Measurements from ENCODE around the gene GABRG3.

The GABRG3 gene

GRCh38 chr15:27479296-27480140, 508.5 kb downstream of the GABRG3 start:
- Mint-ChIP-seq H3K27ac (no peak overlapping the region), H3K9me3 (peaks cover 32% of the 10 kb centered on the region), H3K4me3 (no peak overlapping the region), H3K36me3 (ENCODE audit: low read depth) (no peaks in the 10 kb centered on the region), H3K27me3 (no peaks in the 10 kb centered on the region), H3K4me1 (ENCODE audit: low read depth) (no peaks in the 10 kb centered on the region)
- intact Hi-C loops (cut with micrococcal nuclease): no loop called here

DNA sequence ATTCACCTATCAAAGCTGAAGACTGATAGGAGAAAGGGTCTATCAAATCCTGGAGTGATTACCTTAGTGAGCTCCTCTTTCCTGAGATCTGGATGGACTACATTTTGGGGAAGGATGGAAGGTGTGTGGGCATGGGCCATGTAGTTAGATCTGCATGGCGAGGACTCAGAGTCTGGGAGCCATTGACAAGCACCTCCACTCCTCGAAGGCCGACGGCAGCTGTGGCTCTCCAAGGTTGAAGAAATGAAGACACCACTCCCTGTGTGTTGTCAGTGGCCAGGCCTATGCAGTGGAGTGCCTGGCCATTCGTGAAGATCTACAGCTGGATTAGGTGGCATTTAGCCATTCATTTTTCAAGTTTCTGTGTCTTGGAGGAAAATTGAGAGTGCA, 509.2 kb downstream of the GABRG3 start:
- H3K4me1 Mint-ChIP-seq (ENCODE audit: low read depth): no peaks in the 10 kb centered on the region
- no peaks in the 10 kb centered on the region for H3K27me3 Mint-ChIP-seq
- intact Hi-C loops (cut with micrococcal nuclease): no loop called here
- no peak overlapping the region for H3K4me3 Mint-ChIP-seq
- H3K9me3 Mint-ChIP-seq: peaks cover 38% of the 10 kb centered on the region
- H3K36me3 Mint-ChIP-seq (ENCODE audit: low read depth): no peaks in the 10 kb centered on the region
- H3K27ac Mint-ChIP-seq: no peak overlapping the region

DNA sequence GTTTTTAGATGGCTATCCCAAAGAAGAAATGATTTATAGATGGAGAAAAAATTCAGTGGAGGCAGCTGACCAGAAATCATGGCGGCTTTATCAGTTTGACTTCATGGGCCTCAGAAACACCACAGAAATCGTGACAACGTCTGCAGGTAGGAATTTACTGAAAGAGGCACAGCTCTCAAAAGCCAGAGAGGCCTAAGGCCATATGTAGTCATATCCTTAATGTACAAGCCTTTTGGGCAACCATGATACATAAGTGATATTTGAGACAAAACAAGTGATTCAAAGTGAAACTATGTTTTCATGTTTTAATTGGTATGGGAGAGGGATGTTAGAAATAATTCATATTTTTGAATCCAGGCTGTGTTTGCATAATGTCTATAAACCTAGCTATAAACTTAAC, 509.7 kb downstream of the GABRG3 start:
- peaks cover 43% of the 10 kb centered on the region for H3K9me3 Mint-ChIP-seq
- H3K4me1 Mint-ChIP-seq (ENCODE audit: low read depth): no peaks in the 10 kb centered on the region
- H3K4me3 Mint-ChIP-seq: no peak overlapping the region
- intact Hi-C loops (cut with micrococcal nuclease): no loop called here
- no peak overlapping the region for H3K27ac Mint-ChIP-seq
- H3K27me3 Mint-ChIP-seq: no peaks in the 10 kb centered on the region
- no peaks in the 10 kb centered on the region for H3K36me3 Mint-ChIP-seq (ENCODE audit: low read depth)

GRCh38 chr15:27481768-27482167, 510.8 kb downstream of the GABRG3 start:
- H3K27ac Mint-ChIP-seq: no peak overlapping the region
- intact Hi-C loops (cut with micrococcal nuclease): no loop called here
- no peaks in the 10 kb centered on the region for H3K4me1 Mint-ChIP-seq (ENCODE audit: low read depth)
- peaks cover 43% of the 10 kb centered on the region for H3K9me3 Mint-ChIP-seq
- H3K36me3 Mint-ChIP-seq (ENCODE audit: low read depth): no peaks in the 10 kb centered on the region
- no peak overlapping the region for H3K4me3 Mint-ChIP-seq
- no peaks in the 10 kb centered on the region for H3K27me3 Mint-ChIP-seq

DNA sequence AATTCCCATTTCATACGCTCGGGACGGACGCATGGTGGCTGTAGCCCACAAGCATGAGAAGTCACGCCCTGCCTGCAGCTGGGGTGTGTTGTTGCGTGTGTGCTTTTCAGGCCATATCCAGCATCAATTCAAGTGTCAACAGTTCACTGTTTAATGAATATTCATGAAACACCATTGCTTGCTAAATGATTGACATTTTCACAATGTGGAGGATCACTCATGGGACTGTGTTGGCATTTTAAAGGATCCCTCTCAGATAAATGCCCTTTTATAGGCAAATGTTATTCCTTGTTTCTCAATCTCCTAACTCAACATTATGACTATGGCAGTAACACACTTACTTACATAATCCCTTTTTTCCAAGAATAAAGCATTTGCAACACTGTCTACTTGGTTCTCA, 511.3 kb downstream of the GABRG3 start:
- Mint-ChIP-seq H3K9me3 (peaks cover 42% of the 10 kb centered on the region), H3K4me3 (no peak overlapping the region), H3K36me3 (ENCODE audit: low read depth) (no peaks in the 10 kb centered on the region), H3K27ac (no peak overlapping the region), H3K4me1 (ENCODE audit: low read depth) (no peaks in the 10 kb centered on the region), H3K27me3 (no peaks in the 10 kb centered on the region)
- intact Hi-C loops (cut with micrococcal nuclease): no loop called here

DNA sequence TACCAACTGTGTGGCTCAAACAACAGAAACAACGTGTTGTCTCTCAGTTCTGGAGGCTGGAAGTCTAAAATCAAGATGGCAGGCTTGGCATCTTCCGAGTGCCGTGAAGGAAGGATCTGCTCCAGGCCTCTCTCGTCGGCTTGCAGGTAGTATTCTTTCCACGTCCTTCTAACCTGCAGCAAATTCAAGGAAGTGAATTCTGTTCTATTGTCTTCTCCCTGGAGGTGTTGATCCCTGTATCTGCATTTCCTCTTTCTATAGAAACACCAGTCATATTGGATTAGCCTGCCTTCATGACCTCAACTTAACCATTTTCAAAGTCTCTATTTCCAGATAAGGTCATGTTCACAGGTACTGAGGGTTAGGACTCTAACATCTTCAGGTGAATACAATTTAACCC, 512.1 kb downstream of the GABRG3 start:
- no peaks in the 10 kb centered on the region for H3K36me3 Mint-ChIP-seq (ENCODE audit: low read depth)
- no peak overlapping the region for H3K4me3 Mint-ChIP-seq
- no peak overlapping the region for H3K27ac Mint-ChIP-seq
- intact Hi-C loops (cut with micrococcal nuclease): no loop called here
- H3K4me1 Mint-ChIP-seq (ENCODE audit: low read depth): no peaks in the 10 kb centered on the region
- peaks cover 33% of the 10 kb centered on the region for H3K9me3 Mint-ChIP-seq
- H3K27me3 Mint-ChIP-seq: no peaks in the 10 kb centered on the region

GRCh38 chr15:27485265-27485664, 514.3 kb downstream of the GABRG3 start:
- H3K4me1 Mint-ChIP-seq (ENCODE audit: low read depth): no peaks in the 10 kb centered on the region
- intact Hi-C loops (cut with micrococcal nuclease): no loop called here
- peaks cover 40% of the 10 kb centered on the region for H3K9me3 Mint-ChIP-seq
- H3K27ac Mint-ChIP-seq: no peak overlapping the region
- no peaks in the 10 kb centered on the region for H3K27me3 Mint-ChIP-seq
- no peak overlapping the region for H3K4me3 Mint-ChIP-seq
- no peaks in the 10 kb centered on the region for H3K36me3 Mint-ChIP-seq (ENCODE audit: low read depth)

GRCh38 chr15:27486051-27486450, 515.1 kb downstream of the GABRG3 start:
- intact Hi-C loops (cut with micrococcal nuclease): no loop called here
- Mint-ChIP-seq H3K27me3 (no peaks in the 10 kb centered on the region), H3K4me1 (ENCODE audit: low read depth) (no peaks in the 10 kb centered on the region)

DNA sequence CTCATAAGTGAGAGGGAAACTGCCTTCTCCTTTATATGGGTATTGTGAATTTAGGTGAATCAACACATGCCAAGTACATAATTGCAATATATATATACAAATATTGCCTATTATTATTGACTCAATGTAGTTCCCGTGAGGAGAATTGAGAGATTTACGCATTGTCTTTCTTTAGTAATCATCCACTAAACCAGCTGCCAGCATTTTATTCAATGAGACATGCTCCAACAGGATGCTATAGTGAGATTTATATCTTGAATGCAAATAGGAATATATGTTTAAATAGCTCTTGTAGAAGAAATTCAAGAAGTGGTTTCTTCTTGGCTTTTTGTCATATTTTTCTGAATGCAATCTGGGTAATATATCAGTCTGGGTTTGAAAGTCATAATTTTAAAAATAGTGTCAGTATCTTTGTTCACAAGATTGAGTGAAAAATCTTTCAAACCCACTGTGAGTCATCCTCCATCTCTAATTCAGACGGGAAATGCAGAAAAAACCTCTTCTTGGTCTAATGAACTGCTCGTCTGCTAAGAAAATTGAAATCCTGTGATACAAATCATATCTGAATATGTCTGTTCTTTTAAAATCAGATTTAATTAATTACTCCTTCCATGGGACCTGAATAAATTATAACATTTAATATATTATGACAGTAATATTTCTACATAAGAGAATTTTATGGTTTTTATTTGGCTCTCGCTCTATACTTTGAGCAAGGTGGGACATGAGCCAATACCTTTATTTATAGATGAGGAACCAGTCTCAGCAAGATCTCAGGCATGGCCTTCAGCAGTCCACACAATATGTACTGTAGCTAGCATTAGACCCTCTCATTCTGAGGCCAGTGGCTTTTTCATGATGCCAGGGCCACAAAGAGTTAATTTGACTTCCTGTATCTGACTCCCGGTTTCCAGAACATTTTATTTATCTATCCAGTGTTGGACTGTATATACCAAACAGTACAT, 516.0 kb downstream of the GABRG3 start:
- no peak overlapping the region for H3K4me3 Mint-ChIP-seq
- peaks cover 46% of the 10 kb centered on the region for H3K9me3 Mint-ChIP-seq
- no peaks in the 10 kb centered on the region for H3K27me3 Mint-ChIP-seq
- no peaks in the 10 kb centered on the region for H3K4me1 Mint-ChIP-seq (ENCODE audit: low read depth)
- intact Hi-C loops (cut with micrococcal nuclease): no loop called here
- H3K27ac Mint-ChIP-seq: no peak overlapping the region
- no peaks in the 10 kb centered on the region for H3K36me3 Mint-ChIP-seq (ENCODE audit: low read depth)

More at GRCh38 chr15:27486051-27486450, 515.1 kb downstream of the GABRG3 start:
- H3K27ac Mint-ChIP-seq: no peak overlapping the region
- no peak overlapping the region for H3K4me3 Mint-ChIP-seq
- H3K9me3 Mint-ChIP-seq: peaks cover 48% of the 10 kb centered on the region
- no peaks in the 10 kb centered on the region for H3K36me3 Mint-ChIP-seq (ENCODE audit: low read depth)

- Mint-ChIP-seq H3K27me3 (no peaks in the 10 kb centered on the region), H3K4me3 (no peak overlapping the region), H3K36me3 (ENCODE audit: low read depth) (no peaks in the 10 kb centered on the region), H3K9me3 (peaks cover 40% of the 10 kb centered on the region), H3K27ac (no peak overlapping the region), H3K4me1 (ENCODE audit: low read depth) (no peaks in the 10 kb centered on the region)
- intact Hi-C loops (cut with micrococcal nuclease): no loop called here
These were observed 516.9 kb downstream of the GABRG3 start for GRCh38 chr15:27487846-27488245.

GRCh38 chr15:27490867-27491595, 520.0 kb downstream of the GABRG3 start:
- Mint-ChIP-seq H3K27ac (no peak overlapping the region), H3K4me3 (no peak overlapping the region), H3K27me3 (no peaks in the 10 kb centered on the region), H3K4me1 (ENCODE audit: low read depth) (no peaks in the 10 kb centered on the region), H3K9me3 (peaks cover 31% of the 10 kb centered on the region), H3K36me3 (ENCODE audit: low read depth) (no peaks in the 10 kb centered on the region)
- intact Hi-C loops (cut with micrococcal nuclease): no loop called here

GRCh38 chr15:27491666-27492621, 521.0 kb downstream of the GABRG3 start:
- Mint-ChIP-seq H3K36me3 (ENCODE audit: low read depth) (no peaks in the 10 kb centered on the region), H3K27me3 (no peaks in the 10 kb centered on the region), H3K9me3 (peaks cover 31% of the 10 kb centered on the region), H3K4me1 (ENCODE audit: low read depth) (no peaks in the 10 kb centered on the region), H3K27ac (no peak overlapping the region), H3K4me3 (no peak overlapping the region)
- intact Hi-C loops (cut with micrococcal nuclease): no loop called here

GRCh38 chr15:27495963-27496459, 525.0 kb downstream of the GABRG3 start:
- Mint-ChIP-seq H3K4me3 (no peak overlapping the region), H3K36me3 (ENCODE audit: low read depth) (no peaks in the 10 kb centered on the region), H3K27ac (no peak overlapping the region), H3K27me3 (no peaks in the 10 kb centered on the region), H3K4me1 (ENCODE audit: low read depth) (no peaks in the 10 kb centered on the region), H3K9me3 (peaks cover 47% of the 10 kb centered on the region)
- intact Hi-C loops (cut with micrococcal nuclease): no loop called here
